Caco-2 (cell line): ENCODE data around the gene BMPR1B. TPM values are rescaled to one million over a fixed set of nuclear protein-coding genes. Genes with fewer than 3 reads are reported as not detected.

Source experiments
- BruUV-seq: library from RNA; stranded (reverse); fragments of 400-500 nt; replicated peaks from 2 replicates; lab custom pipeline; 2021; lab: Mats Ljungman, UMichigan
- CTCF ChIA-PET: fragments of 300-600 bp; sonication (Branson Sonifier 250); formaldehyde crosslinking; loops from one replicate; lab custom pipeline; 2022; ENCODE audit warnings: antibody characterized with exemption; lab: Charles Lee
- POLR2A ChIA-PET: fragments of 300-600 bp; sonication (Branson Sonifier 250); formaldehyde crosslinking; loops from one replicate; lab custom pipeline; 2022; ENCODE audit warnings: antibody characterized with exemption; lab: Charles Lee
- DNase-seq, 2 experiments: peaks; one replicate each; pipeline versions ENCODE4 v3.0.0 to v3.0.0-alpha.2; 2020 to 2022
- H3K27me3 ChIP-seq: replicated peaks from 2 replicates; pipeline ENCODE4 v1.6.0; 2011; ENCODE audit warnings: low read length; ENCODE audit not compliant: control insufficient read depth, insufficient read depth
- H3K36me3 ChIP-seq: 2 replicates; pipeline ENCODE4 v1.5.1; 2011; ENCODE audit warnings: low read length; ENCODE audit not compliant: control insufficient read depth, insufficient read depth
- H3K4me1 ChIP-seq: fragments of 250-450 bp; sonication (Bioruptor Pico); 2 replicates; pipeline ENCODE4 v1.5.1; 2020; ENCODE audit warnings: mild to moderate bottlenecking
- H3K4me3 ChIP-seq: 2 replicates; pipeline ENCODE4 v1.5.1; 2011; ENCODE audit warnings: low read depth, mild to moderate bottlenecking, control low read depth, low read length
- H3K9me3 ChIP-seq: fragments of 250-450 bp; sonication (Bioruptor Pico); 2 replicates; pipeline ENCODE4 v1.5.1; 2020; ENCODE audit warnings: mild to moderate bottlenecking, moderate library complexity
- H3K27ac Mint-ChIP-seq: one replicate; pipeline ENCODE4 v1.8.0; 2022; ENCODE audit warnings: mixed read lengths; ENCODE audit not compliant: unreplicated experiment
- H3K27me3 Mint-ChIP-seq: one replicate; pipeline ENCODE4 v1.8.0; 2022; ENCODE audit warnings: mixed read lengths; ENCODE audit not compliant: insufficient read depth, unreplicated experiment
- H3K36me3 Mint-ChIP-seq: one replicate; pipeline ENCODE4 v1.8.0; 2022; ENCODE audit warnings: mild to moderate bottlenecking, mixed read lengths; ENCODE audit not compliant: insufficient read depth, unreplicated experiment
- H3K4me1 Mint-ChIP-seq: one replicate; pipeline ENCODE4 v1.8.0; 2022; ENCODE audit warnings: low read depth, mixed read lengths; ENCODE audit not compliant: unreplicated experiment
- H3K4me3 Mint-ChIP-seq: one replicate; pipeline ENCODE4 v1.8.0; 2022; ENCODE audit warnings: mild to moderate bottlenecking, moderate library complexity, mixed read lengths; ENCODE audit not compliant: unreplicated experiment
- H3K9me3 Mint-ChIP-seq: one replicate; pipeline ENCODE4 v1.8.0; 2022; ENCODE audit warnings: mixed read lengths; ENCODE audit not compliant: unreplicated experiment
- intact Hi-C: fragments of 100-400 bp; cut with micrococcal nuclease; formaldehyde crosslinking; loops from one replicate; pipeline ENCODE4 v1.10.0; 2022; ENCODE audit not compliant: unreplicated experiment
- total RNA-seq: library from RNA; stranded (reverse); gene quantifications from 2 replicates; pipeline ENCODE4 v1.2.3, GENCODE V29; 2022
- TF ChIP-seq, protein P1 (sequence below), 2 experiments: fragments of 200-600 bp in 1 of 2; IDR thresholded peaks; 1 replicate in 1 of 2; 2 replicates in 1 of 2; pipeline versions ENCODE4 v1.5.1 to v1.8.0; 2011 to 2022; ENCODE audit warnings: antibody characterized with exemption in 1 of 2, control low read depth in 1 of 2, inconsistent platforms in 1 of 2, low read depth in 1 of 2, low read length in 1 of 2, mild to moderate bottlenecking in 1 of 2, moderate library complexity in 1 of 2; ENCODE audit not compliant: insufficient read depth in 1 of 2, severe bottlenecking in 1 of 2, unreplicated experiment in 1 of 2

The BMPR1B gene
- total RNA-seq, 1 experiment from 2014 or later = 8.7 TPM

DNA sequence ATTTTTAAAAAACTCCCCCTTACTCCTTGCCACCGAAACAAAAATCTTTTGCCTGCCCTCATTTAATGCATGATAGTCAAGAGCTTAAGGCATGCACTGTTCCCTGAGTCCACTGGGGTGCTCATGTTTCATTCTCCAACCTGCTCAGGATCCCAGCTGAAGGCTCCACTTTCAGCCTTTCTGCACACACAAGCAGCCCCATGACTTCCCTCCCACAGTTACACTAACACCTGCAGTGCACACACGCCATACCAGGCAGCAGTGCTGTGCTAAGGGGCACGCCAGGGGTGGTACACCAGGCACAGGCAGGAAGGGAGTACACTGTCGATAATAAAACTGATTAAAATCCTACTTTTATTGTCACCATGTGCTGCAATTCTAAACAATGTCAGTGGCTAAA lies 385.2 kb downstream of the BMPR1B start:
- H3K9me3 Mint-ChIP-seq = peaks cover 19% of the 10 kb centered on the region
- H3K27me3 ChIP-seq = no peaks in the 10 kb centered on the region
- H3K27me3 Mint-ChIP-seq = no peaks in the 10 kb centered on the region
- intact Hi-C loops = no loop called here
- no peaks in the 10 kb centered on the region; the same call in 1 of the 2 replicates for H3K9me3 ChIP-seq
- H3K4me1 Mint-ChIP-seq = no peaks in the 10 kb centered on the region
- no peaks in the 10 kb centered on the region for H3K36me3 ChIP-seq
- TF ChIP-seq, protein P1, sequence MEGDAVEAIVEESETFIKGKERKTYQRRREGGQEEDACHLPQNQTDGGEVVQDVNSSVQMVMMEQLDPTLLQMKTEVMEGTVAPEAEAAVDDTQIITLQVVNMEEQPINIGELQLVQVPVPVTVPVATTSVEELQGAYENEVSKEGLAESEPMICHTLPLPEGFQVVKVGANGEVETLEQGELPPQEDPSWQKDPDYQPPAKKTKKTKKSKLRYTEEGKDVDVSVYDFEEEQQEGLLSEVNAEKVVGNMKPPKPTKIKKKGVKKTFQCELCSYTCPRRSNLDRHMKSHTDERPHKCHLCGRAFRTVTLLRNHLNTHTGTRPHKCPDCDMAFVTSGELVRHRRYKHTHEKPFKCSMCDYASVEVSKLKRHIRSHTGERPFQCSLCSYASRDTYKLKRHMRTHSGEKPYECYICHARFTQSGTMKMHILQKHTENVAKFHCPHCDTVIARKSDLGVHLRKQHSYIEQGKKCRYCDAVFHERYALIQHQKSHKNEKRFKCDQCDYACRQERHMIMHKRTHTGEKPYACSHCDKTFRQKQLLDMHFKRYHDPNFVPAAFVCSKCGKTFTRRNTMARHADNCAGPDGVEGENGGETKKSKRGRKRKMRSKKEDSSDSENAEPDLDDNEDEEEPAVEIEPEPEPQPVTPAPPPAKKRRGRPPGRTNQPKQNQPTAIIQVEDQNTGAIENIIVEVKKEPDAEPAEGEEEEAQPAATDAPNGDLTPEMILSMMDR (IDR thresholded peaks at IDR 0.05; ENCODE audit: insufficient read depth in 1 of 2, low read depth in 1 of 2, low read length in 1 of 2, severe bottlenecking in 1 of 2, unreplicated experiment in 1 of 2) = no peak
- no TSS peak for BruUV-seq
- H3K4me3 Mint-ChIP-seq = no peak overlapping the region
- DNase-seq = no peak
- no peaks in the 10 kb centered on the region for H3K4me1 ChIP-seq
- ChIA-PET CTCF (no interaction called here), POLR2A (no interaction called here)
- H3K36me3 Mint-ChIP-seq = peaks cover 8% of the 10 kb centered on the region
- H3K4me3 ChIP-seq = no peak overlapping the region
- H3K27ac Mint-ChIP-seq = no peak overlapping the region

- no peaks in the 10 kb centered on the region; the same call in 1 of the 2 replicates for H3K27me3 ChIP-seq
- Mint-ChIP-seq H3K27ac (no peak overlapping the region), H3K36me3 (no peaks in the 10 kb centered on the region), H3K9me3 (no peaks in the 10 kb centered on the region), H3K4me1 (no peaks in the 10 kb centered on the region), H3K27me3 (no peaks in the 10 kb centered on the region), H3K4me3 (no peak overlapping the region)
- intact Hi-C loops = no loop called here
- no peaks in the 10 kb centered on the region for H3K36me3 ChIP-seq
- no peak overlapping the region for H3K4me3 ChIP-seq
- TF ChIP-seq, protein P1 (IDR thresholded peaks at IDR 0.05; ENCODE audit: insufficient read depth in 1 of 2, low read depth in 1 of 2, low read length in 1 of 2, severe bottlenecking in 1 of 2, unreplicated experiment in 1 of 2) = no peak
- no TSS peak for BruUV-seq
- DNase-seq = no peak
- CTCF ChIA-PET = no interaction called here
- no peaks in the 10 kb centered on the region for H3K9me3 ChIP-seq
- POLR2A ChIA-PET = no interaction called here
- no peaks in the 10 kb centered on the region for H3K4me1 ChIP-seq
Measured at GRCh38 chr4:95151255-95151654, 393.5 kb downstream of the BMPR1B start.

- ChIA-PET CTCF (no interaction called here), POLR2A (no interaction called here)
- H3K27me3 ChIP-seq = no peaks in the 10 kb centered on the region; the same call in 1 of the 2 replicates
- no peak for DNase-seq
- H3K4me1 Mint-ChIP-seq = no peaks in the 10 kb centered on the region
- no peak overlapping the region for H3K27ac Mint-ChIP-seq
- H3K4me1 ChIP-seq = no peaks in the 10 kb centered on the region
- BruUV-seq = no TSS peak
- H3K9me3 Mint-ChIP-seq = no peaks in the 10 kb centered on the region
- H3K36me3 Mint-ChIP-seq = no peaks in the 10 kb centered on the region
- H3K27me3 Mint-ChIP-seq = no peaks in the 10 kb centered on the region
- H3K36me3 ChIP-seq = no peaks in the 10 kb centered on the region
- intact Hi-C loops = no loop called here
- no peaks in the 10 kb centered on the region for H3K9me3 ChIP-seq
- no peak overlapping the region for H3K4me3 ChIP-seq
- H3K4me3 Mint-ChIP-seq = no peak overlapping the region
- TF ChIP-seq, protein P1 (IDR thresholded peaks at IDR 0.05; ENCODE audit: insufficient read depth in 1 of 2, low read depth in 1 of 2, low read length in 1 of 2, severe bottlenecking in 1 of 2, unreplicated experiment in 1 of 2) = no peak
Measured at GRCh38 chr4:95153182-95153581, 395.4 kb downstream of the BMPR1B start.
